NOMO-1 treated with dmso at 0.1 percent for 144 hours (cell line): ENCODE data around the gene THSD1.

ENCODE experiments used
- DNase-seq: peaks from one replicate; lab custom pipeline; 2025; ENCODE audit not compliant: unreplicated experiment; lab: John Stamatoyannopoulos, UW

The THSD1 gene, protein sequence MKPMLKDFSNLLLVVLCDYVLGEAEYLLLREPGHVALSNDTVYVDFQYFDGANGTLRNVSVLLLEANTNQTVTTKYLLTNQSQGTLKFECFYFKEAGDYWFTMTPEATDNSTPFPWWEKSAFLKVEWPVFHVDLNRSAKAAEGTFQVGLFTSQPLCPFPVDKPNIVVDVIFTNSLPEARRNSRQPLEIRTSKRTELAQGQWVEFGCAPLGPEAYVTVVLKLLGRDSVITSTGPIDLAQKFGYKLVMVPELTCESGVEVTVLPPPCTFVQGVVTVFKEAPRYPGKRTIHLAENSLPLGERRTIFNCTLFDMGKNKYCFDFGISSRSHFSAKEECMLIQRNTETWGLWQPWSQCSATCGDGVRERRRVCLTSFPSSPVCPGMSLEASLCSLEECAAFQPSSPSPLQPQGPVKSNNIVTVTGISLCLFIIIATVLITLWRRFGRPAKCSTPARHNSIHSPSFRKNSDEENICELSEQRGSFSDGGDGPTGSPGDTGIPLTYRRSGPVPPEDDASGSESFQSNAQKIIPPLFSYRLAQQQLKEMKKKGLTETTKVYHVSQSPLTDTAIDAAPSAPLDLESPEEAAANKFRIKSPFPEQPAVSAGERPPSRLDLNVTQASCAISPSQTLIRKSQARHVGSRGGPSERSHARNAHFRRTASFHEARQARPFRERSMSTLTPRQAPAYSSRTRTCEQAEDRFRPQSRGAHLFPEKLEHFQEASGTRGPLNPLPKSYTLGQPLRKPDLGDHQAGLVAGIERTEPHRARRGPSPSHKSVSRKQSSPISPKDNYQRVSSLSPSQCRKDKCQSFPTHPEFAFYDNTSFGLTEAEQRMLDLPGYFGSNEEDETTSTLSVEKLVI

DNA sequence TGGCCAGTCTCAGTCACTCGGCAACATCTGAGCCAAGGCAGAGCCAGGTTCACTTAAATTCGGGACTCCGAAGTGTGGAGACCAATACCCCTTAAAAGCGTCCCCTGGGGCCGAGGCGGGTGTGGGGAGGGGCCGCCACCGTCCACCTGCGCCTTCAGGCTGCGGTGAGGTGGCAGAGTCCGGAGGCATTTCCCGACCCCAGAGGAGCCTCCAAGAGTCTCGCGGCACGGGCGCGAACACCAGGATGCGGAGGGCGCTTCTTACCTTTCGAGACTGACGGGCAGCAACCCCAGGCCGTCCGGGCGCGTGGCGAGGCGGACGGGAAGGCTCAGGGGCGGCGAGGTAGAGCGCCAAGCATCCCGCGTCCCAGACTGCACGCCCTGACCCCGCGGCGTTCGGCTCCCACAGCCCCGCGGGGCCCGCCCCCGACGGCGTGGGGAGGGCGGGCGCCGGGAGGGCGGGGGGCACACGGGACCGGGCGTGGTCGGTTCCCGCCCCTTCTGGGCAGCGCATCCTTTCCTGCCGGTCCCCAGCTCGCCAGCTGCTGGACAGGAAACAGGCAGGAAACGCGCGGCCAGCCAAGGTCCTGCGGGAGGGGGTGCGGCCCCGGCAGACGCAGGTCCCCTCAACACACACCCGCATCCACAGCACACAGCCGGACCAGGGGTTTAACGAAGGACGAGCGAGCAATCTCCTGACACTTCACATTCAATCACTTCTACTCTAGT is at the start of gene THSD1:
Gene THSD1 (minus strand): TSS at position 406 of the 728 bp plus-strand sequence. CDS start 3,572 bp downstream, outside the sequence.
- no peak for DNase-seq

DNA sequence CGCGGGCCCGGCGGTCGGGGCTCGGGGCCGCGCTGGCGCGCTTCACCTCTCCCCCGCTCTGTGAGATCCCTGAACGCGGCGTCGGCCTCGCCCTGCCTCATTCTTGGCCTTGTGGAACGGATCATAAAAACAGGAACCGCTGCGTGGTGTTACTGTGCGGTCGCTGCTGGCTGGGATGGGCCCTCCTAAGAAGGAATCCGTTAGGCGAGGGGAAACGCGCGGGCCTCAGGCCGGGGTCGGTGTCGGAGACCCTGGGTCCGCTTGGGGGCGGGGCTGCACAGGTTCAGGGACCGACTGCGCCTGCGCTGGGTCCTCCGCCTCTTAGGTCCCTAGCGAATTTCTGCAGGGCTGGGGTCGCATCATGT is 49.7 kb upstream of the THSD1 start:
- DNase-seq = peak; percentile 65

DNA sequence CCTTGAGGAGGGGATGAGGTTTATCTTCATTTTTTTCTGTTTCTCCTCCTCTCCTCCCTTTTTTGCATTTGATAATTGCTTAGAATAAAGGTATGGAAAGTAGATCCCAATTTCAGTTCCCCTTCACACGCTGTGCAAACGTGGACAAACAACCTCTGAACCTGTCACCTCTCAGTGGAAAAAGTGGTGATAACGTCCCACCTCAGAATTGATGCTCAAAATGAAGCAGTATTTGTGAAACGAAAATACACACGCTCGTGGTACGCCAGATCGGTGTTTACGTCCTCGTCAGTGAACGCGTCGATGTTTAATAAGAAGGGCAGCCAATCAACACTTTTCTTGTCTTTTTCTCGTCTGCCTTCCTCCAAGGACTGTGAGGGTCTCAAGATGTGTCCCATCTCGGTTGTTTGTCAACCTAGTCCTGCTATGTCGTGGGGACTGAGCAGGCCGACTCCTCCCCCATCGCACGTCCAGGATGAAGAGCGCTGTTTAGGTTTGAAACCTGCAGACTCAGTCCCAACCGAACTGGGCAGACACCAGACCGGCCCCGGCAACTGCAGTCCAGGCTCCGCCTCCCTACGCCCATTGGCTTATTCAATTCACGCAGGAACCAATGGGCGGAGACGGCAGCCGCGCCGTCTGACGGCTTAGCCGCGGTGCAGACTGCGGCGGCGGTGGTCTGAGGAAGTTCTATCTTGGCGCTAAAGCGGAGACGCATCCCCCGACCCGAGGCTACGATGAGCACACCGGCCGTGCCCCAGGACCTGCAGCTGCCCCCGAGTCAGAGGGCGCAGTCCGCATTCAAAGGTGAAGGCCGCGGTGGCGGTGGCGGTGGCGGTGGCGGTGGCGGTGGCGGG is 49.1 kb upstream of the THSD1 start, which contains the start of gene CKAP2:
Gene CKAP2 (plus strand): TSS at position 659 of the 857 bp plus-strand sequence. CDS start 79 bp downstream, at position 738.
- peak; percentile 98 for DNase-seq

DNA sequence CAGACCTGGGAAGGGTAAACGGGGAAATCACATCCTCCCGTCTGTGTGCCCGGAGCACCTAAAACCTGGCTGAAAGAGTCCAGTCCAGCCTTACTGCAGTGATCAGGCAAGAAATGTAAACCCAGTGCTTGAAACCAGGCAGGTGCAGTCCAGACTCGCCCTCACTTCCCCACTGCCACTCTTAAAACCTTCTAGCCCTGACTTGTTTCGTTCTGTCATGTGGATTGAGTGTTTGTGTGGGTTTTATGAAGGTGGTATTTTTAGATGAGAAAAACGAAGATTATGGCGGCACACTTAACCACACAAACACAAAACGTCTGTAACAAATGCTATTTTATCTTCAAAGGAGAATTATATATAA is 48.5 kb upstream of the THSD1 start:
- DNase-seq = peak; percentile 29

DNA sequence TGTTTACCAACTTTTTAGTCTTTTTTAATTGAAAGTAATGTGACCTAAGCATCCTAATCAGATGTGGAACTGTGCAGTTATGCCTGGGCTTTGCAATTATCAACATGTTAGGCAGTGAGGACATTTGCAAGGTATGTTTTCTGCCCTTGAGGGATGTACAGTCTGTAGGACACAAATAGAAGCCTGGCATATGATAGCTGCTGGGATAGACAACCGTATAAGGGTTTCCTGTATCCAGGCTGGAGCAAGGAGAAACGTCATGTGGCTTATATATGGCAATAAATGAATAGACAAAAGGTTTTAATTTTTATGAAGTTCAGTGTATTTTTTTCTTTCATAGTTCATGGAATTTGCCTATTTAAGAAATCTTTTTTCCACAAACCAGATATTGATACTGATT is 46.5 kb upstream of the THSD1 start:
- no peak for DNase-seq

DNA sequence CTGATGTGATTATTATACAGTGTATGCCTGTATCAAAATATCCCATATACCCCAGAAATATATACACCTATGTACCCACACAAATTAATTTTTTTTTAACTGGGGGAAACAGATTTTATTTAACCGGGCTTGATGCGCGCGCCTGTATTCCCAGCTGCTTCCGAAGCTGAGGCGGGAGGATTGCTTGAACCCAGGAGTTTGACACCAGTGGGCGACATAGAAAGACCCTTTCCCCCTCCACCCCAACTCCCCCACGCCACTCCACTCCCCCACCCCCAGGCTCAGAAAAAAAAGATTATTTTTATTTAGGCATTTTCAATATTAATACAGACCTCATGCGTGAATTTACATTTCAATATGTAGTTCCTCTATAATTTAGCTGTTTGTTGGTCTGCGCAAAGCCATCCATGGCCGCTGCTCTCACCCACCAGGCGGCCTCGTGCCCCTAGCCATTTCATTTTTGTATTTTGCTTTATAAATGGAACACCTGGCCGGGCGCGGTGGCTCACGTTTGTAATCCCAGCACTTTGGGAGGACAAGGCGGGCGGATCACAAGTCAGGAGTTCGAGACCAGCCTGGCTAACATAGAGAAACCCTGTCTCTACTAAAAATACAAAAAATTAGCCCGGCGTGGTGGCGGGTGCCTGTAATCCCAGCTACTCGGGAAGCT is 45.3 kb upstream of the THSD1 start:
- no peak for DNase-seq

DNA sequence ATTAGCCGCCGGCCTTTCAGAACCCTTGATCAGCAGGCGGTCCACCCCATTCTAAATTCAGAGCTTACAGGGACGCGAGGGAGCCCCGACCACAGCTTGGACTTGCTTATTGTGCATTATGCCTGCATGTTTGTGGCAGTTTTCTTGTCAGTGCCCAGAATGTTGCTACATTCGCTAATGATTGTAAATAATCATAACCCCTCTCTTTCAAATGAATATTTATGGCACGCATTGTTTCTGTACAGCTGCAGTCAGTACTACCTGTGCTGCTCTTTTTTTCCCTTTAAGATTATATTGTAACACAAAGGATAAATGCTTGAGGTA is 44.8 kb upstream of the THSD1 start:
- no peak for DNase-seq

DNA sequence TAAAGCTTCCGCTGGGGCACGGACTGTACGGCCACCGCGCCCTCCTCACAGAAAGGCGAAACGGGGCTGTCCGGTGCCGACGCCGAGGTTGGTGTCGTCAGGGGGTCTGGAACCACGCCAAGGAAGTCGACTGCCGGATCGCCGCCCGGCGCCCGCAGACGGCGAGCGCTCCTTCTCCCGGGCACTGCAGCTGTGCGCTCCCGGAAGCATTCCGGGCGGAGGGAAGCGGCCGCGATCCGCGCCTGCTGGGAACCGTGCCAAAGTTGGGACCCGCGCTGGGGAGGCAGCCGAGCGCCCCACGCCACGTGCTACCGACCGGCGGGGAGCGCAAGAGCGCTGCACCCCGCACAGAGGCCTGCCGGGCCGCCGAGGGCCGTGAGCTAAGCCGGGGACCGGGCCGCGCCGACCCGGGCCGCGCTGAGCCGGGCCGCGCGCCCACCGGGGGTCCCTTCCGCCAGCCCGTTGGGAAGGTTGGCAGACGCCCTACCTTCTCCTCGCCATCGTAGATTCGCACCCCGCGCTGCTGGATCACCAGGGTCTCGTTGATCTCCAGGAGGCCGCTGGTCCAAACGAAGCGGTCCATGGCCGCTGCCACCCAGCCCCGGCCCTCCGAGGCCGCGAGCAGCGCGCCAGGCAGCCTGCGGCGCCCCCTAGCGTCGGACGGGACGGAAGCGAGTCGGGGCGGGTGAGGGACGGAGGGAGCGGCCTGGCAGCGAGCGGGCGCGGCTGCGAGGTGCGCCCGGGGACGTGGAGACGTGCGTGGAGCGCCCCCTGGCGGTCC is 44.2 kb upstream of the THSD1 start, which contains the start of gene VPS36:
Gene VPS36 (minus strand): TSS at position 623 of the 781 bp plus-strand sequence. CDS start 40 bp downstream, at position 583.
- peak; percentile 93 for DNase-seq

DNA sequence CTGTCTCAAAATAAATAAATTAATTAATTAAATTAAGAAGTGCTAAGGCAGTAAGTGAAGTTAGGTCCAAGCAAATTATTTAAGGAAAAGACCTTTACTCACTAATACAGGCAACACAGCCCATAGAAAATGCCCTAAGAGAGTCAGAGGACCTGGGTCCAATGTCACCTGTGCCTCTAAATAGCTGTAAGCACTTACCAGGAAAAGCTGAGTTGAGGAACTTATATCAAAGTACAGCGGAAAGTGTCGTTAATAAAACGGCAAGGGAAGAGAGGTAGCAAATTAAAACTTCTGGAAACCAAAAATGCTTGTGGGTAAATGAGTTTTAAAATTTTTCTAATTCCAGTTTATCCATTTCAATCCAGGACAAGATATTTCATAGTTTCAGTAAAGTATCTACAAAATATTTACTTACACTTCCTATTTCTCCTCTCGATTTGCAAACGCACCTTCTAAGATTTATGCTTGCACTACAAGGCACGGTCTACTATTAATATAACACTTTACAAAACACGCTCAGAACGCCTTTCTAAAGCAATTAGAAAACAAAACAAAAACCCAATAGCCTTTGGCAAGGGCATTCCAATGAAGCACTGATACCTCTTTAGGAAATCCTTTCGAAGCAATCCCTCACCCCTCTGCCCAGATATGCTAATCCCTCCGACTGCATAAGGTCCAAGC is 43.5 kb upstream of the THSD1 start:
- DNase-seq = peak; percentile 41

DNA sequence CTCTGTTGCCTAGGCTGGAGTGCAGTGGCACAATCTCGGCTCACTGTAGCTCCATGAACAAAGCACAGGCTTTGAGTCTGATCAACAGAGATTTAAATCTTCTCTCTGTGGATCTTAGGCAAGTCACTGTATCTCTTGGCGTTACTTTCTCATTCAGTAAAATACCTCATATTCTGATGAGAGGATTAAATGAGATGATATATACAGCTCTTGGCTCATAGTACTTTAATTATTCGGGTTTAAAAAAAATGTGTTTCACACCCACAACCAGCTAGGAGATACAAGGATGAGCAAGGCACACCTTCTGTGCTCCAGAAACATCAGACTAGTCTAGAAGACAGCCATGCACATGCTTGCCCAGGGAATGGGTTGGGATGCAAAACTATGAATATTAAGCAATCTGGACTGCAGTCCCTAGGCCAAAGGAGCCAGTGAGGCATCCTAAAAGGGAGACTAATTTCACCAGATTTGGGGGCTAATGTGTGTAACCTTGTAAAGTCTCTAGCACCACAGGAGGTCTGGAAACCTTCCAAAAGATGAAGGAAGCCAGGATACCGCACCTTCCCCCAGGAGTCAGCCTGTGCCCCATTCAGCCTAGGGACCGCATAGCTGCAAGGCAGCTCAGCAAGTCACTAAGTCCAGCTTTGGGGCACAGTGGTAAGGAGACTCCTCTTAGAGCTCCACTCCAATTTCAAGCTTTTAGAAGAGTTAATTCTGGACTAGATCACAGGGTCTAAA is 42.0 kb upstream of the THSD1 start:
- DNase-seq = no peak

DNA sequence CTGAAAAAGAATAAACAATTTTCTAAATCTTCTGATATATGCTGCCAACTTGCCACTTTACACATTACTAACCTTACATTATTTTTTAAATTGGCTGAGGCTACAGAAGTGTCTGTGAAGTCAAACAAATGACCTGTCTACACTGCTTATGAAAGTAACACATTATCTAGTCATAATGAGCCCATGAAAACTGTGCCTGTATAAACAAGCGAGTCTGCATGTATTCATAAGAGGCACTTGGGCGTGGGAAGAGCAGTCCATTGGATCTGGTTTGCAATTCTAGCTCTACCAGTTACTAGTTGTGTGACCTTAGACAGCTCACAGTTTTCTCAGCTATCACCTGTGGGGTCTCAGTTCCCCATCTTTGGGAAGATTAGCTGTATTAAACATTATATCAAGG is 41.4 kb upstream of the THSD1 start:
- DNase-seq = no peak

DNA sequence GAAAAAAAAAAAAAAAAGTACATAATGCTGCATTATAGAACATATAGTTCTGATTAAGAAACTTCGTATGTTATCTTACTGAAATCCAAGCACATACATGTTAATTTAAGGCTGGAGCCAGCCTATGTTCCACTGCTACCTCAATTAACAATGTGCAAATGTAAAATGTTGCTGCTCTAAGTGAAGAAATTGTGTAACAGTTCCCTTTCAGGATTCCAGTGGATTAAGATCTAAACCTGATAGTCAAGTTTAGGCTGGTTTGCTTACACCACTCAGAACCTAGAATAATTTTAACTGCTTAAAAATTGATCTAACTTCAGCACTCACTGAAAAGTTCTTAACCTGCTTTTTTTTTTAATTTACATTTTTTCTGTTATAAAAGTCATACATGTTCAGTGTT is 40.3 kb upstream of the THSD1 start:
- no peak for DNase-seq

DNA sequence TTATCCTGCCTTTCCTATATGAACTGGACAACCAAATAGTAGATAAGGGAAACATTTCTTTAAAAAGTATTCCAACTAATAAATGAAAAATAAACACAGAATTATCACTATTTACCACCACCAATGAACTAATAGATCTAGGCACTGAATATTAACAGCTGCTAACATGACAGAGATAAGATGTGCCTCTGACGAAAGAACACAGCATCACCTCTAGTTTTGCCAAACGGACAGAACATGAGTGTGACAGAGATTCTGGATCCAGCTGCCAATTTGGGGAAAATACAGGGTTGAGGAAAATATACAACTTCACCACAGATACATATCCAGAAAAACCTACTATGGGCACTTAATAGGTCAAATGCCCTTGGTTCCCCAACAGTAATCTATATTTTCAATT is 26.5 kb upstream of the THSD1 start:
- DNase-seq = no peak

DNA sequence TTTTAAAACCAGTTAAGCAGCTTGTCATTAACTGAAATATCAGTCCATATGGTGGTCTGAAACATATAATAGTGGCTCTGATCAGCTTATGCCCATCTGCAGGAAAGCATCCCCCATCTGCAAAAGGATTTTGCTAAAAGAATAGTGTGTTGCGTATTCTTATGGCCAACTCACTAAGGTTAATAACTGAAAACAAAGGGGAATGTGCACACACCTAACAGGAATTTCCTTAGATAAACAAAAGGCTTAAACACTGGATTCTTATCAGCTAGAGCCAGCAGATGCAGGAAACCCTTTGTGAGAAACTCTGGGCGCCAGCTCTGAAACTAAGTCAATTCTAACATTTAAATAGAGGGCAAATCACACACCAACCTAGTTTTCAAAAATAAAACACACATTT is 22.3 kb upstream of the THSD1 start:
- DNase-seq = no peak

DNA sequence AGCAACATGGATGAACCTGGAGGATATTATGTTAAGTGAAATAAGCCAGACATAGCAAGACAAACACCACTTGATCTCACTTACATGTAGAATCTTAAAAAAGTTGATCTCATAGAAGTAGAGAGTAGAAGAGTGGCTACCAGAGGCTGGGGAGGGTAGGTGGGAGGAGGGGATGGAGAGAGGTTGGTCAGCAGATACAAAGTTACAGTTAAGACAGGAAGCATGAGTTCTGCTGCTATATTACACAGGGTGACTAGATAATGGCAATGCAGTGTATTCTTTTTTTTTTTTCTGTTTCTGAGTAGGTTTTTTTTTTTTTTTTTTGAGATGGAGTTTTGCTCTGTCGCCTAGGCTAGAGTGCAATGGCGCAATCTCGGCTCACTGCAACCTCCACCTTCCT is 15.2 kb upstream of the THSD1 start:
- no peak for DNase-seq

DNA sequence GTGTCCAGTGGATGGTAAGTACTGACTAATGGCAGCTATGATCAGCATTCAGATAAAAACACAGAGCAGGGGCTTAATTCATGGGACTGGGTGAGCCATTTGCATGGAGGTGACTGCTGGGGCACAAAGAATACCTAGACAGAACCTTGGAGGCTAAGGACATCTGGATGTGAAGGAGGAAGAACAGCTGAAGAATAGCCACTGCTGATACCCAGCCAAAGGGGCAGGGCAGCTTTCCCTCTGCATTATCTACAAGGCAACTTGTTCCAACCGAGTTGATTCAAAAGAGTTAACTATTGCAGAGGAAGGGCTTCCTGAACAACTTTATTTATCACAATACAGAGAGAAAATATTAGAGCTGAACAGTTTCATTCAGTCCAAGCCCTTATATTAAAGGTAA is 13.1 kb upstream of the THSD1 start:
- DNase-seq = no peak

DNA sequence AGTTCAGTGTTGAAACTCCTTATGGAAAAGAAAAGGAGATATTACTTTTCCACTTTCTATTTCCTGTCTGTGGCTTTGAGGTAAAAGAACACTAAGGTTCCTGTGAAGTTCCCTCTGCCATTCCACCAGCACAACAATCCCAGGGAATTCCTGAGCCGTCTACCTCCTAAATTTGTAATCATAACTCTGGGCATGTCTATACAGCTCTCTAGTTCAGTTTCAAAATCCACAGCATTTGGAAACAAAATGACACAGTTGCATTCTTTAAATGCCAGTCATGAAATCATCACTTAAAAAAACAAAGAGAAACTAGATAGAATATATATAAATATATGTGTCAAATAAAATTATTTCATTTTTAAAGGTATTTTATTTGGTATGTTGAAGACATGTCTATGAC is 9.0 kb upstream of the THSD1 start:
- no peak for DNase-seq

DNA sequence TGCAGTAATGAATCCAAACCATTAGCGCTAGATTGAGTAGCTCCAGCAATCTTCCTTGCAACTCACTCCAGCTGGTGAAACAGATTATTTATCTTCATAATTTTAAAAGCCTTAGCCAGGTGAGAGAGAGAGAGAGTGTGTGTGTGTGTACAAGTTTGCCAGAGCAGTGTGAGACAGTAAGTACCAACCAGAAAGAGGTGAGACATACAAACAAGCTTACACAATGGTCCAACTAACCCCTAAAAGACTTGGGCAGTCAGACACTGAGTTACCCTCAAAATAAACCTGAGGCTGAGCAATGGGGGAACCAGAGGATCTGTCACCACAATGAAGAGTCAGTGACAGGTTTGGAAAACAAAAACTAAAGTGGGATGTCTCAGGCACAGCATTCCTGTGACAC is 8.1 kb upstream of the THSD1 start:
- DNase-seq = no peak
